Fibroblast of lung (primary cell): Measurements from ENCODE around the gene EXOSC6. TPM values are rescaled to one million over a fixed set of nuclear protein-coding genes. Genes with fewer than 3 reads are reported as not detected.

ENCODE experiments used
- DNase-seq, 2 donors: peaks; one replicate each; pipeline versions ENCODE4 v3.0.0 to v3.0.0-alpha.2; 2010; ENCODE audit warnings: low read depth in 2 of 2
- H2AFZ ChIP-seq: 2 replicates; pipeline ENCODE4 v1.5.1; 2012; ENCODE audit warnings: low read length, control low read depth, inconsistent platforms
- H3K27ac ChIP-seq: 2 replicates; pipeline ENCODE4 v1.5.1; 2011; ENCODE audit warnings: low read length, control low read depth; ENCODE audit not compliant: insufficient read depth
- H3K27me3 ChIP-seq: 2 replicates; pipeline ENCODE4 v1.5.1; 2011; ENCODE audit warnings: mild to moderate bottlenecking, low read length; ENCODE audit not compliant: control insufficient read depth, insufficient read depth
- H3K36me3 ChIP-seq: 2 replicates; pipeline ENCODE4 v1.5.1; 2011; ENCODE audit warnings: low read length; ENCODE audit not compliant: control insufficient read depth, insufficient read depth
- H3K4me1 ChIP-seq: 2 replicates; pipeline ENCODE4 v1.5.1; 2011; ENCODE audit warnings: low read length; ENCODE audit not compliant: control insufficient read depth, insufficient read depth; ENCODE audit errors: extremely low read depth
- H3K4me2 ChIP-seq: 2 replicates; pipeline ENCODE4 v1.5.1; 2011; ENCODE audit warnings: low read length, control low read depth; ENCODE audit not compliant: insufficient read depth; ENCODE audit errors: extremely low read depth
- H3K4me3 ChIP-seq, 4 experiments: fragments of 200-600 bp in 1 of 4; sonication (generic) in 1 of 4; replicated peaks in 1 of 4; 2 replicates each; pipeline ENCODE4 v1.5.1; 2011 to 2016; ENCODE audit warnings: low read length in 4 of 4, low read depth in 3 of 4, mild to moderate bottlenecking in 3 of 4, control low read depth in 2 of 4, inconsistent platforms in 1 of 4, mixed read lengths in 1 of 4; ENCODE audit not compliant: insufficient read depth in 1 of 4; ENCODE audit errors: control extremely low read depth in 1 of 4
- H3K79me2 ChIP-seq: 2 replicates; pipeline ENCODE4 v1.5.1; 2012; ENCODE audit warnings: mild to moderate bottlenecking, low read length, inconsistent platforms; ENCODE audit not compliant: control insufficient read depth, insufficient read depth
- H3K9ac ChIP-seq: 2 replicates; pipeline ENCODE4 v1.5.1; 2011; ENCODE audit warnings: mild to moderate bottlenecking, low read length, control low read depth; ENCODE audit not compliant: insufficient read depth
- H3K9me3 ChIP-seq: 2 replicates; pipeline ENCODE4 v1.5.1; 2012; ENCODE audit warnings: low read depth, low read length; ENCODE audit not compliant: control insufficient read depth, insufficient read depth
- H4K20me1 ChIP-seq: 2 replicates; pipeline ENCODE4 v1.5.1; 2011; ENCODE audit warnings: low read length; ENCODE audit not compliant: control insufficient read depth, insufficient read depth; ENCODE audit errors: extremely low read depth
- CTCF ChIP-seq, 2 donors: IDR thresholded peaks in 1 of 2; conservative IDR thresholded peaks in 1 of 2; 1 replicate in 1 of 2; 2 replicates in 1 of 2; pipeline ENCODE4 v1.5.1; 2011 to 2012; ENCODE audit warnings: low read length in 2 of 2, control low read depth in 1 of 2, inconsistent platforms in 1 of 2, low read depth in 1 of 2, mild to moderate bottlenecking in 1 of 2
- EZH2 ChIP-seq: IDR thresholded peaks from 2 replicates; pipeline ENCODE4 v1.5.1; 2012; ENCODE audit warnings: low read length, control low read depth, mild to moderate bottlenecking; ENCODE audit errors: missing control alignments
- polyA plus RNA-seq, 2 donors: library from polyadenylated mRNA; depleted of rRNA in 1 of 2; stranded (reverse) in 1 of 2; unstranded in 1 of 2; fragments of >200 nt; gene quantifications; 2 replicates each; pipeline ENCODE4 v1.2.1, GENCODE V29; 2011 to 2012; ENCODE audit warnings: missing spikeins in 1 of 2
- total RNA-seq: library from RNA; depleted of rRNA; stranded (reverse); fragments of >200 nt; gene quantifications from 2 replicates; pipeline ENCODE4 v1.2.1, GENCODE V29; 2014

EXOSC6 gene
- total and polyA plus RNA-seq, 2 donors (not counting 1 experiment from before 2014, with no cell fraction given), result 8.6 to 47.2 TPM

GRCh38 chr16:70258946-70259345 is 7.2 kb upstream of the EXOSC6 start:
- no peak overlapping the region for H3K4me3 ChIP-seq
- H3K27ac ChIP-seq, result no peak overlapping the region
- no peak for DNase-seq
- H3K9ac ChIP-seq, result no peak overlapping the region
- H3K79me2 ChIP-seq, result no peaks in the 10 kb centered on the region
- H2AFZ ChIP-seq, result no peak overlapping the region
- H3K4me1 ChIP-seq, result no peaks in the 10 kb centered on the region
- peaks cover 35% of the 10 kb centered on the region for H3K36me3 ChIP-seq
- no peak for TF ChIP-seq CTCF (conservative IDR thresholded peaks at IDR 0.05 in 1 of 2, IDR thresholded peaks at IDR 0.05 in 1 of 2; ENCODE audit: low read depth in 1 of 2, low read length in 2 of 2)
- no peak for TF ChIP-seq EZH2
- H3K27me3 ChIP-seq, result no peaks in the 10 kb centered on the region
- H3K4me2 ChIP-seq, result no peak overlapping the region
- H3K9me3 ChIP-seq, result no peaks in the 10 kb centered on the region
- H4K20me1 ChIP-seq, result no peaks in the 10 kb centered on the region

DNA sequence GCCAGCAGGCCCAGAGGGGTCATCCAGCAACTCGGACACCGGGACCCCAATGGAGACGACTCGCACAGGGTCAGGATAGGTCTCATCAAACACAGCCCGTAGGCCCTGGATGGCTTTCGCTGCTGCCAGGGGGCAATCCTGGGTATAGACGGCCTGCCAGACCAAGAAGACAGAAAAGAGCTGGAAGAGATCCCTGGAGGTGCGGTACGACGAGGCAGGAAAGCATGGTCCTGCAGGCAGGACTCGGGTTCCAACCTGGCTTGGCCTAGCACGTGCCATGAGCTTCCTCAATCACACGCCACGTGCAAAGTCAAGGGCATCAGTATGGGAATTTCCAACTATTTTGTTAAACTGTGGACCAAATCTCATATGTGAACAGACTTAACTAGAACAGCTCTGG is 6.3 kb upstream of the EXOSC6 start:
- no peaks in the 10 kb centered on the region for H3K27me3 ChIP-seq
- TF ChIP-seq CTCF (conservative IDR thresholded peaks at IDR 0.05 in 1 of 2, IDR thresholded peaks at IDR 0.05 in 1 of 2; ENCODE audit: low read depth in 1 of 2, low read length in 2 of 2), result no peak
- TF ChIP-seq EZH2, result no peak
- no peak for DNase-seq
- peaks cover 38% of the 10 kb centered on the region for H3K36me3 ChIP-seq
- H3K27ac ChIP-seq, result no peak overlapping the region
- H4K20me1 ChIP-seq, result no peaks in the 10 kb centered on the region
- H3K9me3 ChIP-seq, result no peaks in the 10 kb centered on the region
- H3K4me3 ChIP-seq, result no peak overlapping the region
- no peaks in the 10 kb centered on the region for H3K4me1 ChIP-seq
- no peak overlapping the region for H3K4me2 ChIP-seq
- H3K9ac ChIP-seq, result no peak overlapping the region
- no peak overlapping the region for H2AFZ ChIP-seq
- H3K79me2 ChIP-seq, result no peaks in the 10 kb centered on the region

GRCh38 chr16:70257391-70257790 is 5.7 kb upstream of the EXOSC6 start:
- Histone ChIP-seq H3K36me3 (peaks cover 43% of the 10 kb centered on the region), H3K27ac (no peak overlapping the region), H3K9me3 (no peaks in the 10 kb centered on the region), H3K4me3 (no peak overlapping the region), H4K20me1 (no peaks in the 10 kb centered on the region), H3K27me3 (no peaks in the 10 kb centered on the region), H3K9ac (no peak overlapping the region), H2AFZ (no peak overlapping the region), H3K4me1 (no peaks in the 10 kb centered on the region), H3K4me2 (no peak overlapping the region), H3K79me2 (no peaks in the 10 kb centered on the region)
- peak in 1 of 2 donors; percentile 46 for DNase-seq
- TF ChIP-seq CTCF (conservative IDR thresholded peaks at IDR 0.05 in 1 of 2, IDR thresholded peaks at IDR 0.05 in 1 of 2; ENCODE audit: low read depth in 1 of 2, low read length in 2 of 2) (no peak), EZH2 (no peak)
